H1 (cell line): ENCODE measurements around the gene MPP3. TPM values are rescaled to one million over a fixed set of nuclear protein-coding genes. Genes with fewer than 3 reads are reported as not detected.

Experiments used
- CTCF ChIA-PET: fragments of 300-600 bp; sonication (Branson Sonifier 250); formaldehyde crosslinking; loops from one replicate; lab custom pipeline; 2021; ENCODE audit not compliant: partially characterized antibody; lab: Charles Lee
- POLR2A ChIA-PET: fragments of 300-600 bp; sonication (Branson Sonifier 250); formaldehyde crosslinking; loops from one replicate; lab custom pipeline; 2021; ENCODE audit warnings: inconsistent platforms; ENCODE audit not compliant: partially characterized antibody; lab: Charles Lee
- DNase-seq, 2 experiments: peaks; one replicate each; pipeline versions ENCODE4 v3.0.0 to v3.0.0-alpha.2; 2010 to 2022; ENCODE audit warnings: low spot score in 2 of 2, low read depth in 1 of 2, mixed read lengths in 1 of 2
- FAIRE-seq: peaks from 2 replicates; lab custom pipeline; 2011; peaks lifted over from hg19 to GRCh38; lab: Jason Lieb, UNC
- H2AFZ ChIP-seq: 2 replicates; pipeline ENCODE4 v1.8.1; 2012; ENCODE audit warnings: low read length, inconsistent platforms
- H2AK5ac ChIP-seq: 2 replicates; pipeline ENCODE4 v1.6.1; 2013; ENCODE audit warnings: low read depth, low read length
- H2BK120ac ChIP-seq: replicated peaks from 2 replicates; pipeline ENCODE3; 2013; ENCODE audit warnings: low read depth, low read length, inconsistent platforms
- H2BK12ac ChIP-seq: 2 replicates; pipeline ENCODE4 v1.6.1; 2013; ENCODE audit warnings: low read depth, low read length
- H2BK15ac ChIP-seq: 2 replicates; pipeline ENCODE4 v1.6.1; 2013; ENCODE audit warnings: low read length
- H2BK20ac ChIP-seq: 2 replicates; pipeline ENCODE4 v1.6.1; 2013; ENCODE audit warnings: low read length
- H2BK5ac ChIP-seq: 2 replicates; pipeline ENCODE4 v1.6.1; 2013; ENCODE audit warnings: low read depth, low read length
- H3K14ac ChIP-seq: 2 replicates; pipeline ENCODE4 v1.6.1; 2013; ENCODE audit warnings: inconsistent platforms; ENCODE audit not compliant: insufficient read length
- H3K18ac ChIP-seq: 2 replicates; pipeline ENCODE4 v1.6.1; 2013; ENCODE audit warnings: low read length; ENCODE audit errors: extremely low read depth
- H3K23ac ChIP-seq: 2 replicates; pipeline ENCODE4 v1.6.1; 2013; ENCODE audit warnings: inconsistent platforms; ENCODE audit not compliant: insufficient read length
- H3K23me2 ChIP-seq: 2 replicates; pipeline ENCODE4 v1.6.1; 2013; ENCODE audit warnings: low read depth, low read length
- H3K27ac ChIP-seq: 2 replicates; pipeline ENCODE4 v1.6.1; 2011; ENCODE audit warnings: low read depth, low read length, inconsistent platforms
- H3K27me3 ChIP-seq, 4 experiments: replicated peaks in 1 of 4; 1 replicate in 1 of 4; 2 replicates in 3 of 4; pipeline versions ENCODE4 v1.6.1 to v1.8.1; 2011 to 2013; ENCODE audit warnings: low read length in 3 of 4, mild to moderate bottlenecking in 3 of 4, inconsistent platforms in 2 of 4, mixed read lengths in 2 of 4, moderate library complexity in 1 of 4; ENCODE audit not compliant: control insufficient read depth in 3 of 4, insufficient read depth in 3 of 4; ENCODE audit errors: extremely low read depth in 1 of 4
- H3K36me3 ChIP-seq, 4 experiments: 2 replicates each; pipeline versions ENCODE4 v1.6.1 to v1.8.1; 2011 to 2013; ENCODE audit warnings: mild to moderate bottlenecking in 4 of 4, low read length in 3 of 4, moderate library complexity in 2 of 4, control low read depth in 1 of 4, inconsistent platforms in 1 of 4; ENCODE audit not compliant: insufficient read depth in 4 of 4, control insufficient read depth in 2 of 4
- H3K4ac ChIP-seq: replicated peaks from 2 replicates; pipeline ENCODE3; 2013; ENCODE audit warnings: low read length, low read depth, mixed read lengths, inconsistent platforms; ENCODE audit not compliant: insufficient read length
- H3K4me1 ChIP-seq, 4 experiments: replicated peaks in 1 of 4; 1 replicate in 1 of 4; 2 replicates in 3 of 4; pipeline versions ENCODE4 v1.6.1 to v1.8.1; 2011 to 2013; ENCODE audit warnings: low read length in 3 of 4, inconsistent platforms in 2 of 4, mixed read lengths in 1 of 4; ENCODE audit not compliant: insufficient read depth in 4 of 4, control insufficient read depth in 3 of 4
- H3K4me2 ChIP-seq, 2 experiments: 2 replicates each; pipeline versions ENCODE4 v1.6.1 to v1.8.1; 2011 to 2013; ENCODE audit warnings: low read depth in 2 of 2, low read length in 2 of 2, control low read depth in 1 of 2, inconsistent platforms in 1 of 2, mild to moderate bottlenecking in 1 of 2; ENCODE audit not compliant: insufficient read depth in 1 of 2
- H3K4me3 ChIP-seq, 4 experiments: fragments of 200-600, 300-600 bp in 1 of 4; sonication (generic), shearing (Covaris generic), sonication (Bioruptor Twin) in 1 of 4; 2 replicates each; pipeline versions ENCODE4 v1.5.1 to v1.8.1; 2011 to 2016; ENCODE audit warnings: low read length in 4 of 4, low read depth in 3 of 4, control low read depth in 2 of 4, inconsistent platforms in 2 of 4, mild to moderate bottlenecking in 2 of 4, mixed read lengths in 1 of 4, moderate library complexity in 1 of 4; ENCODE audit not compliant: insufficient read depth in 2 of 4; ENCODE audit errors: extremely low read depth in 1 of 4
- H3K56ac ChIP-seq: replicated peaks from 2 replicates; pipeline ENCODE3; 2013; ENCODE audit warnings: low read depth, mild to moderate bottlenecking, mixed read lengths, low read length, inconsistent platforms; ENCODE audit not compliant: insufficient read length
- H3K79me1 ChIP-seq: 2 replicates; pipeline ENCODE4 v1.6.1; 2013; ENCODE audit warnings: low read depth, low read length, control low read depth
- H3K79me2 ChIP-seq, 2 experiments: 2 replicates each; pipeline versions ENCODE4 v1.6.1 to v1.8.1; 2012 to 2013; ENCODE audit warnings: low read length in 2 of 2, mild to moderate bottlenecking in 2 of 2, inconsistent platforms in 1 of 2; ENCODE audit not compliant: insufficient read depth in 2 of 2, control insufficient read depth in 1 of 2
- H3K9ac ChIP-seq, 4 experiments: replicated peaks in 1 of 4; 1 replicate in 1 of 4; 2 replicates in 3 of 4; pipeline versions ENCODE4 v1.6.1 to v1.8.1; 2011 to 2013; ENCODE audit warnings: low read depth in 3 of 4, low read length in 3 of 4, control low read depth in 2 of 4, mild to moderate bottlenecking in 2 of 4, moderate library complexity in 2 of 4, inconsistent platforms in 1 of 4; ENCODE audit errors: extremely low read depth in 1 of 4
- H3K9me3 ChIP-seq, 2 experiments: 2 replicates each; pipeline versions ENCODE4 v1.6.1 to v1.8.1; 2012 to 2013; ENCODE audit warnings: mild to moderate bottlenecking in 2 of 2, moderate library complexity in 2 of 2, control low read depth in 1 of 2, inconsistent platforms in 1 of 2, low read depth in 1 of 2, low read length in 1 of 2, mixed read lengths in 1 of 2; ENCODE audit not compliant: insufficient read depth in 2 of 2
- H4K20me1 ChIP-seq, 2 experiments: replicated peaks in 1 of 2; 2 replicates each; pipeline versions ENCODE3 to v1.8.1; 2011 to 2013; ENCODE audit warnings: inconsistent platforms in 2 of 2, low read length in 2 of 2, mild to moderate bottlenecking in 1 of 2; ENCODE audit not compliant: insufficient read depth in 2 of 2, control insufficient read depth in 1 of 2
- H4K5ac ChIP-seq: 2 replicates; pipeline ENCODE4 v1.6.1; 2013; ENCODE audit warnings: low read length, low read depth, mixed read lengths, inconsistent platforms; ENCODE audit not compliant: insufficient read length
- H4K8ac ChIP-seq: 2 replicates; pipeline ENCODE4 v1.8.0; 2013; ENCODE audit warnings: mild to moderate bottlenecking, moderate library complexity, low read length, inconsistent platforms; ENCODE audit not compliant: insufficient read depth; ENCODE audit errors: extremely low read depth
- H4K91ac ChIP-seq: replicated peaks from 2 replicates; pipeline ENCODE3; 2013; ENCODE audit warnings: low read length, mixed read lengths, inconsistent platforms; ENCODE audit not compliant: insufficient read length
- ASH2L ChIP-seq: fragments of 200-600, 300-600 bp; sonication (generic); IDR thresholded peaks from one replicate; pipeline ENCODE4 v1.7.1; 2017; ENCODE audit warnings: low read length
- BACH1 ChIP-seq: IDR thresholded peaks from 2 replicates; pipeline ENCODE4 v1.6.1; 2012; ENCODE audit warnings: low read length, improper control_type of control experiment
- CHD1 ChIP-seq: IDR thresholded peaks from 2 replicates; pipeline ENCODE4 v1.6.1; 2012; ENCODE audit warnings: low read depth, low read length, improper control_type of control experiment
- CTBP2 ChIP-seq: IDR thresholded peaks from 2 replicates; pipeline ENCODE4 v1.7.0; 2011; ENCODE audit warnings: borderline replicate concordance, mild to moderate bottlenecking, moderate library complexity, mixed read lengths, low read length; ENCODE audit not compliant: insufficient read depth, insufficient read length
- KDM1A ChIP-seq: fragments of 200-600, 300-600 bp; sonication (generic); IDR thresholded peaks from 2 replicates; pipeline ENCODE4 v1.7.1; 2016; ENCODE audit warnings: mild to moderate bottlenecking, low read length, borderline replicate concordance
- KDM5A ChIP-seq: fragments of 200-600 bp; IDR thresholded peaks from 2 replicates; pipeline ENCODE4 v1.7.1; 2012; ENCODE audit warnings: mild to moderate bottlenecking, low read length, inconsistent platforms, mixed read lengths
- PHF8 ChIP-seq: fragments of 200-600 bp; sonication (generic); conservative IDR thresholded peaks from 2 replicates; pipeline ENCODE4 v1.7.1; 2012; ENCODE audit warnings: low read depth, mild to moderate bottlenecking, inconsistent platforms, low read length, moderate library complexity
- RBBP5 ChIP-seq: IDR thresholded peaks from 2 replicates; pipeline ENCODE4 v1.7.1; 2012; ENCODE audit warnings: low read depth, mild to moderate bottlenecking, inconsistent platforms, low read length, moderate library complexity, borderline replicate concordance
- RFX5 ChIP-seq: IDR thresholded peaks from 2 replicates; pipeline ENCODE4 v1.6.1; 2011; ENCODE audit warnings: low read depth, low read length, improper control_type of control experiment, borderline replicate concordance
- RXRA ChIP-seq: IDR thresholded peaks from 2 replicates; pipeline ENCODE4 v1.6.1; 2011; ENCODE audit warnings: low read depth, mild to moderate bottlenecking, low read length, moderate library complexity; ENCODE audit not compliant: insufficient read depth
- SRF ChIP-seq: IDR thresholded peaks from 2 replicates; pipeline ENCODE4 v1.6.1; 2011; ENCODE audit warnings: mild to moderate bottlenecking, low read depth, low read length, moderate library complexity
- YY1 ChIP-seq: IDR thresholded peaks from 2 replicates; pipeline ENCODE4 v1.6.1; 2011; ENCODE audit warnings: low read depth, mild to moderate bottlenecking, low read length
- WGBS, 2 experiments: shearing (Covaris generic) in 1 of 2; methylation state at CpG; one replicate each; pipeline versions ENCODE4 v1.1.6 to v1.1.7; 2013 to 2015; ENCODE audit warnings: low lambda C conversion rate in 2 of 2, mixed read lengths in 2 of 2, inconsistent platforms in 1 of 2, low coverage in 1 of 2, missing lambda C conversion rate in 1 of 2; ENCODE audit not compliant: insufficient replicate concordance in 2 of 2, insufficient coverage in 1 of 2, insufficient read length in 1 of 2; ENCODE audit errors: extremely low coverage in 1 of 2, missing lambda C conversion rate in 1 of 2; 5-methylcytosine and 5-hydroxymethylcytosine counted together
- polyA plus RNA-seq, 7 experiments: library from polyadenylated mRNA; depleted of rRNA in 3 of 7; stranded (reverse) in 5 of 7; unstranded in 2 of 7; fragments of >200 nt in 5 of 7; fragments of 200-250 nt in 2 of 7; gene quantifications; 1 replicate in 5 of 7; 2 replicates in 1 of 7; 4 replicates in 1 of 7; pipeline versions ENCODE4 v1.2.1 to v1.2.3, GENCODE V29; 2011 to 2013; ENCODE audit warnings: missing spikeins in 2 of 7, mixed read lengths in 2 of 7
- total RNA-seq: library from RNA; stranded (reverse); fragmentation: NEBNext Ultra II Directional; extraction: Animal tissue kit (Norgen Biotek cat#: 25700); gene quantifications from 2 replicates; pipeline ENCODE4 v1.2.1, GENCODE V29; 2021
- TF ChIP-seq, protein P1 (sequence below): IDR thresholded peaks from 2 replicates; pipeline ENCODE4 v1.6.1; 2011; ENCODE audit warnings: low read length, improper control_type of control experiment

Gene MPP3
- total and polyA plus RNA-seq, 2 of the 8 experiments (the other 6 are each of a cell fraction or from before 2014, with no cell fraction given), result 3.1 to 6.1 TPM

DNA sequence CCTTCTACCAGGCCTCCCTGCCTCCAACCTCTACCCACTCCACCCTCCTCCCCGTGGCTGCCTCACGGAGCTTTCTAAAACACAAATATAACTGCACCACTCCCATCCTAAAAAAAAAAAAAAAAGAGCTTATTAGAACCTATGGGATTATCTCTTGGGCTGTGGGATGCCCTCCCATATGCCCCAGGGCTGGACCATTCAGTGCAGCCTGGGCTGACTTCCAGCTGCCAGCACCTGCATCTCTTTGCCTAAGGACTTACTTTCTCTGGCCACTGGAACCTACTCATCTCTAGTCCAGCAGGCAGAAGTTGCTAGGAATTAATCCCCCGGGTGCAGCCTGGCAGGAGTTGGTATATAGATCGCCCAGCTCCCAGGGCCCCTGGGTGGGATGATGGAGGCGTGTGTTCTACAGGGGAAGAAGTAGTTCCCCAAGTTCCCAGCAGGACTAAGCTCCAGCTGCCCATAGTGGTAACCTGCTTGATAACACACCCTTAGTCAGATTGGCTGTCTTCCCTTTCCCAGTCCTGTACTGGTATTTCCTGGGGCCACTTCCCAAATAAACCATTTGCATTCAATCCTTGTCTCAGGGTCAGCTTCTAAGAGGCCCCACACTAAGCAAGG lies 10.3 kb downstream of the MPP3 start:
- ChIA-PET CTCF (interaction anchor here (0.9 to 1.8 kb wide), 7 partner anchors 17 to 170 kb away, joined by 3 to 7 read pairs (median 5); no protein-coding TSS in a partner anchor), POLR2A (no interaction called here)
- no peak overlapping the region for H2BK5ac ChIP-seq
- no peak overlapping the region for H3K9ac ChIP-seq
- H3K27ac ChIP-seq, result no peak overlapping the region
- no peaks in the 10 kb centered on the region for H3K27me3 ChIP-seq
- no peaks in the 10 kb centered on the region for H3K9me3 ChIP-seq
- no peak overlapping the region for H2BK120ac ChIP-seq
- H3K14ac ChIP-seq, result no peak overlapping the region
- H3K4me2 ChIP-seq, result no peak overlapping the region
- no peaks in the 10 kb centered on the region for H3K79me1 ChIP-seq
- H3K79me2 ChIP-seq, result no peaks in the 10 kb centered on the region
- no peak overlapping the region for H3K18ac ChIP-seq
- no peak overlapping the region for H3K4ac ChIP-seq
- WGBS, 2 experiments, result 89% methylated on average over 5 of the region's 5 CpGs; no CpG with 5 or more reads in 1 of the 2 experiments
- no peak overlapping the region for H2BK15ac ChIP-seq
- H2AFZ ChIP-seq, result no peak overlapping the region
- H4K8ac ChIP-seq, result no peak overlapping the region
- H3K4me3 ChIP-seq, result no peak overlapping the region
- H2BK20ac ChIP-seq, result no peak overlapping the region
- no peak overlapping the region for H3K23ac ChIP-seq
- no peak overlapping the region for H2AK5ac ChIP-seq
- no peak for FAIRE-seq
- H4K20me1 ChIP-seq, result no peaks in the 10 kb centered on the region
- peaks cover 0 to 5% (median 0%) of the 10 kb centered on the region in 4 experiments; a peak in 3 of 8 replicates for H3K36me3 ChIP-seq
- DNase-seq, result no peak
- no peak overlapping the region for H4K91ac ChIP-seq
- no peaks in the 10 kb centered on the region; a peak in 1 of 7 replicates for H3K4me1 ChIP-seq
- no peak overlapping the region for H3K56ac ChIP-seq
- no peak overlapping the region for H2BK12ac ChIP-seq
- no peaks in the 10 kb centered on the region for H3K23me2 ChIP-seq
- H4K5ac ChIP-seq, result no peak overlapping the region
- no peak for TF ChIP-seq ASH2L
- no peak for TF ChIP-seq KDM1A
- no peak for TF ChIP-seq PHF8
- no peak for TF ChIP-seq CTBP2
- no peak for TF ChIP-seq RFX5
- TF ChIP-seq KDM5A, result no peak
- TF ChIP-seq YY1, result no peak
- no peak for TF ChIP-seq CHD1
- TF ChIP-seq SRF, result no peak
- no peak for TF ChIP-seq RBBP5
- no peak for TF ChIP-seq RXRA
- TF ChIP-seq, protein P1, sequence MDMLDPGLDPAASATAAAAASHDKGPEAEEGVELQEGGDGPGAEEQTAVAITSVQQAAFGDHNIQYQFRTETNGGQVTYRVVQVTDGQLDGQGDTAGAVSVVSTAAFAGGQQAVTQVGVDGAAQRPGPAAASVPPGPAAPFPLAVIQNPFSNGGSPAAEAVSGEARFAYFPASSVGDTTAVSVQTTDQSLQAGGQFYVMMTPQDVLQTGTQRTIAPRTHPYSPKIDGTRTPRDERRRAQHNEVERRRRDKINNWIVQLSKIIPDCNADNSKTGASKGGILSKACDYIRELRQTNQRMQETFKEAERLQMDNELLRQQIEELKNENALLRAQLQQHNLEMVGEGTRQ, result no peak
- TF ChIP-seq BACH1, result no peak
